H9 (cell line): ENCODE data around the gene MAP3K10. TPM values are rescaled to one million over a fixed set of nuclear protein-coding genes. Genes with fewer than 3 reads are reported as not detected.
A peak's percentile ranks its signal among the peaks of the same experiment; 100 is the strongest.

Experiments
- DNase-seq: peaks from one replicate; pipeline ENCODE4 v3.0.0-alpha.2; 2017
- H2AFZ ChIP-seq: one replicate; pipeline ENCODE4 v1.6.1; 2013; ENCODE audit warnings: mild to moderate bottlenecking, low read length, control low read depth, moderate library complexity
- H2AK5ac ChIP-seq: 2 replicates; pipeline ENCODE4 v1.6.1; 2013; ENCODE audit warnings: low read length, control low read depth, mixed read lengths; ENCODE audit not compliant: insufficient read length
- H2BK120ac ChIP-seq: one replicate; pipeline ENCODE4 v1.6.1; 2013; ENCODE audit warnings: low read depth, mild to moderate bottlenecking, low read length, control low read depth, inconsistent platforms; ENCODE audit not compliant: poor library complexity, severe bottlenecking
- H2BK12ac ChIP-seq: 2 replicates; pipeline ENCODE4 v1.6.1; 2013; ENCODE audit warnings: low read length, control low read depth, mixed read lengths, low read depth; ENCODE audit not compliant: insufficient read length
- H2BK15ac ChIP-seq: 2 replicates; pipeline ENCODE4 v1.6.1; 2013; ENCODE audit warnings: low read depth, low read length, control low read depth
- H2BK20ac ChIP-seq: one replicate; pipeline ENCODE4 v1.6.1; 2013; ENCODE audit warnings: low read depth, mild to moderate bottlenecking, low read length, control low read depth, inconsistent platforms; ENCODE audit not compliant: poor library complexity, severe bottlenecking
- H2BK5ac ChIP-seq: 2 replicates; pipeline ENCODE4 v1.6.1; 2013; ENCODE audit warnings: low read length, control low read depth, mixed read lengths; ENCODE audit not compliant: insufficient read length
- H3K14ac ChIP-seq: 2 replicates; pipeline ENCODE4 v1.6.1; 2013; ENCODE audit warnings: low read length, control low read depth; ENCODE audit not compliant: insufficient read depth
- H3K18ac ChIP-seq: 2 replicates; pipeline ENCODE4 v1.6.1; 2013; ENCODE audit warnings: low read depth, mild to moderate bottlenecking, mixed read lengths, low read length, control low read depth; ENCODE audit not compliant: insufficient read length
- H3K23ac ChIP-seq: 2 replicates; pipeline ENCODE4 v1.6.1; 2013; ENCODE audit warnings: low read length, control low read depth, mixed read lengths, low read depth; ENCODE audit not compliant: insufficient read length
- H3K23me2 ChIP-seq: 2 replicates; pipeline ENCODE4 v1.6.1; 2013; ENCODE audit warnings: low read depth, mild to moderate bottlenecking, mixed read lengths, low read length, control low read depth; ENCODE audit not compliant: insufficient read length, poor library complexity, severe bottlenecking
- H3K27ac ChIP-seq: 2 replicates; pipeline ENCODE4 v1.5.1; 2013; ENCODE audit warnings: low read length, control low read depth, mixed read lengths, low read depth; ENCODE audit not compliant: insufficient read length
- H3K27me3 ChIP-seq: 2 replicates; pipeline ENCODE4 v1.6.1; 2013; ENCODE audit warnings: low read length, control low read depth, inconsistent platforms; ENCODE audit not compliant: insufficient read depth
- H3K4ac ChIP-seq: 2 replicates; pipeline ENCODE4 v1.6.1; 2013; ENCODE audit warnings: low read depth, mild to moderate bottlenecking, control low read depth, inconsistent platforms, low read length, moderate library complexity
- H3K4me1 ChIP-seq: 2 replicates; pipeline ENCODE4 v1.6.1; 2013; ENCODE audit warnings: low read length, control low read depth, inconsistent platforms; ENCODE audit not compliant: insufficient read depth
- H3K4me2 ChIP-seq: 2 replicates; pipeline ENCODE4 v1.6.1; 2013; ENCODE audit warnings: low read length, control low read depth, mixed read lengths; ENCODE audit not compliant: insufficient read length, insufficient read depth
- H3K56ac ChIP-seq: 2 replicates; pipeline ENCODE4 v1.6.1; 2013; ENCODE audit warnings: low read depth, mild to moderate bottlenecking, mixed read lengths, low read length, control low read depth; ENCODE audit not compliant: insufficient read length
- H3K79me1 ChIP-seq: 2 replicates; pipeline ENCODE4 v1.6.1; 2013; ENCODE audit warnings: low read depth, mild to moderate bottlenecking, moderate library complexity, low read length, control low read depth, inconsistent platforms; ENCODE audit not compliant: insufficient read depth, poor library complexity, severe bottlenecking
- H3K79me2 ChIP-seq: 2 replicates; pipeline ENCODE4 v1.6.1; 2013; ENCODE audit warnings: low read length, control low read depth, inconsistent platforms; ENCODE audit not compliant: insufficient read depth
- H3K9ac ChIP-seq: 2 replicates; pipeline ENCODE4 v1.6.1; 2013; ENCODE audit warnings: low read length, control low read depth, mixed read lengths; ENCODE audit not compliant: insufficient read length; ENCODE audit errors: extremely low read depth
- H3K9me3 ChIP-seq: one replicate; pipeline ENCODE4 v1.6.1; 2013; ENCODE audit warnings: low read depth, low read length, inconsistent platforms; ENCODE audit not compliant: control insufficient read depth
- H3T11ph ChIP-seq: one replicate; pipeline ENCODE4 v1.6.1; 2013; ENCODE audit warnings: mild to moderate bottlenecking, low read length, control low read depth, inconsistent platforms
- H4K20me1 ChIP-seq: one replicate; pipeline ENCODE4 v1.6.1; 2013; ENCODE audit not compliant: control insufficient read depth, insufficient read length, insufficient read depth
- H4K5ac ChIP-seq: 2 replicates; pipeline ENCODE4 v1.6.1; 2013; ENCODE audit warnings: low read depth, mild to moderate bottlenecking, mixed read lengths, low read length, control low read depth; ENCODE audit not compliant: insufficient read length
- H4K8ac ChIP-seq: replicated peaks from 2 replicates; pipeline ENCODE4 v1.6.1; 2013; ENCODE audit warnings: low read length, control low read depth, mixed read lengths, low read depth; ENCODE audit not compliant: insufficient read length
- H4K91ac ChIP-seq: 2 replicates; pipeline ENCODE4 v1.6.1; 2013; ENCODE audit warnings: low read depth, mild to moderate bottlenecking, moderate library complexity, mixed read lengths, low read length, control low read depth; ENCODE audit not compliant: insufficient read length
- H3K27ac Mint-ChIP-seq, 3 experiments: 2 replicates in 2 of 3; 3 replicates in 1 of 3; pipeline ENCODE4 v1.8.0; 2020 to 2021; ENCODE audit warnings: mixed read lengths in 3 of 3, mild to moderate bottlenecking in 1 of 3, moderate library complexity in 1 of 3
- H3K27me3 Mint-ChIP-seq: 2 replicates; pipeline ENCODE4 v1.8.0; 2021; ENCODE audit warnings: low read depth, mild to moderate bottlenecking, moderate library complexity, mixed read lengths
- H3K36me3 Mint-ChIP-seq, 3 experiments: 2 replicates in 2 of 3; 3 replicates in 1 of 3; pipeline ENCODE4 v1.8.0; 2020 to 2021; ENCODE audit warnings: low read depth in 3 of 3, mixed read lengths in 3 of 3; ENCODE audit not compliant: insufficient read depth in 1 of 3
- H3K4me1 Mint-ChIP-seq, 2 experiments: 2 replicates each; pipeline ENCODE4 v1.8.0; 2020; ENCODE audit warnings: mixed read lengths in 2 of 2
- H3K4me3 Mint-ChIP-seq, 2 experiments: 2 replicates in 1 of 2; 3 replicates in 1 of 2; pipeline ENCODE4 v1.8.0; 2020 to 2021; ENCODE audit warnings: mild to moderate bottlenecking in 2 of 2, mixed read lengths in 2 of 2, moderate library complexity in 1 of 2
- H3K9me3 Mint-ChIP-seq, 2 experiments: 2 replicates in 1 of 2; 3 replicates in 1 of 2; pipeline ENCODE4 v1.8.0; 2020; ENCODE audit warnings: mild to moderate bottlenecking in 2 of 2, mixed read lengths in 2 of 2, moderate library complexity in 1 of 2
- WGBS: extraction: QIAGEN DNeasy Blood & Tissue Kit; methylation state at CpG from one replicate; pipeline ENCODE4 v1.1.7; 2013; ENCODE audit warnings: missing lambda C conversion rate, low lambda C conversion rate, mixed read lengths; ENCODE audit not compliant: insufficient read length; ENCODE audit errors: extremely low coverage; 5-methylcytosine and 5-hydroxymethylcytosine counted together
- total RNA-seq: library from RNA; stranded (reverse); gene quantifications from 2 replicates; pipeline ENCODE4 v1.2.1, GENCODE V29; 2021
- TF ChIP-seq, protein P1 (sequence below): fragments of 200-600 bp; sonication (generic); conservative IDR thresholded peaks from 3 replicates; pipeline ENCODE4 v1.8.0; 2021; ENCODE audit warnings: antibody characterized with exemption, mild to moderate bottlenecking

Gene MAP3K10
- total RNA-seq, 1 experiment from 2014 or later = 19.0 TPM

DNA sequence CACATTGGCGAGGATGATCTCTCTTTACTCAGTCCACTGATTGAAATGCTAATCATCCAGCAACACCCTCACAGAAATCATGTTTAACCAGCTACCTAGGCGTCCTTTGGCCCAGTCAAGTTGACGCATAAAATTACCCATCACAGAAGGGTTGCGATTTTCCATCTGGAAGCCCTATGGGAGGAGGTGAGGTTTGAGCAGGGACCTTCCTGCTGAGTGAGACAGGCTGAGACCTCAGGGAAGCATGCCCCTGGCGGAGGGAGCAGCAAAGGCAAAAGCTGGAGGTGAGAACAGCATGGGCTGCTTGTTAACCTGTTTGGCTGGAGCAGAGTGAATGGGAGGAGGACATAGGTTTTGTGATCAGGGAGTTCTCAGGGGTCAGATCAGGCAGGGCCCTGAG is 19.7 kb downstream of the MAP3K10 start:
- Mint-ChIP-seq H3K4me3 (no peak overlapping the region), H3K27me3 (no peaks in the 10 kb centered on the region), H3K36me3 (peaks cover 3 to 28% (median 12%) of the 10 kb centered on the region in 3 experiments; a peak in 6 of 7 replicates), H3K4me1 (peaks cover 6 to 8% of the 10 kb centered on the region in 2 experiments), H3K27ac (peak overlapping the region; percentile 13 to 85 (median 65); a peak in 4 of 7 replicates), H3K9me3 (no peaks in the 10 kb centered on the region; a peak in 1 of 5 replicates)
- Histone ChIP-seq H2BK20ac (no peak overlapping the region), H3K56ac (no peak overlapping the region), H4K5ac (no peak overlapping the region), H3K23me2 (no peaks in the 10 kb centered on the region), H2BK15ac (no peak overlapping the region), H2AFZ (no peak overlapping the region), H2BK12ac (no peak overlapping the region), H3K27me3 (no peaks in the 10 kb centered on the region), H3K4ac (no peak overlapping the region), H2BK120ac (no peak overlapping the region), H3K79me1 (no peaks in the 10 kb centered on the region), H2AK5ac (no peak overlapping the region), H3T11ph (no peak overlapping the region), H3K27ac (no peak overlapping the region), H3K23ac (no peak overlapping the region), H2BK5ac (no peak overlapping the region), H4K91ac (no peak overlapping the region), H4K20me1 (no peaks in the 10 kb centered on the region), H4K8ac (no peak overlapping the region), H3K4me1 (no peaks in the 10 kb centered on the region), H3K79me2 (no peaks in the 10 kb centered on the region), H3K18ac (no peak overlapping the region), H3K9ac (no peak overlapping the region), H3K4me2 (no peak overlapping the region), H3K14ac (no peak overlapping the region), H3K9me3 (no peaks in the 10 kb centered on the region)
- TF ChIP-seq, protein P1, sequence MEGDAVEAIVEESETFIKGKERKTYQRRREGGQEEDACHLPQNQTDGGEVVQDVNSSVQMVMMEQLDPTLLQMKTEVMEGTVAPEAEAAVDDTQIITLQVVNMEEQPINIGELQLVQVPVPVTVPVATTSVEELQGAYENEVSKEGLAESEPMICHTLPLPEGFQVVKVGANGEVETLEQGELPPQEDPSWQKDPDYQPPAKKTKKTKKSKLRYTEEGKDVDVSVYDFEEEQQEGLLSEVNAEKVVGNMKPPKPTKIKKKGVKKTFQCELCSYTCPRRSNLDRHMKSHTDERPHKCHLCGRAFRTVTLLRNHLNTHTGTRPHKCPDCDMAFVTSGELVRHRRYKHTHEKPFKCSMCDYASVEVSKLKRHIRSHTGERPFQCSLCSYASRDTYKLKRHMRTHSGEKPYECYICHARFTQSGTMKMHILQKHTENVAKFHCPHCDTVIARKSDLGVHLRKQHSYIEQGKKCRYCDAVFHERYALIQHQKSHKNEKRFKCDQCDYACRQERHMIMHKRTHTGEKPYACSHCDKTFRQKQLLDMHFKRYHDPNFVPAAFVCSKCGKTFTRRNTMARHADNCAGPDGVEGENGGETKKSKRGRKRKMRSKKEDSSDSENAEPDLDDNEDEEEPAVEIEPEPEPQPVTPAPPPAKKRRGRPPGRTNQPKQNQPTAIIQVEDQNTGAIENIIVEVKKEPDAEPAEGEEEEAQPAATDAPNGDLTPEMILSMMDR = peak; percentile 55
- DNase-seq = peak; percentile 57
- no CpG with 5 or more reads among the region's 5 CpGs for WGBS
